Immature natural killer cell (primary cell): ENCODE results near the gene KIF7. TPM values are rescaled to one million over a fixed set of nuclear protein-coding genes. Genes with fewer than 3 reads are reported as not detected.

Source experiments
- DNase-seq, 3 donors: peaks; one replicate each; pipeline ENCODE4 v3.0.0; 2022; ENCODE audit warnings: mixed read lengths in 1 of 3
- H3K27ac Mint-ChIP-seq, 6 donors: one replicate each; pipeline ENCODE4 v1.8.0; 2020; ENCODE audit warnings: mixed read lengths in 6 of 6, mild to moderate bottlenecking in 5 of 6, inconsistent platforms in 4 of 6, moderate library complexity in 3 of 6
- H3K27me3 Mint-ChIP-seq, 3 donors: one replicate each; pipeline ENCODE4 v1.8.0; 2020 to 2021; ENCODE audit warnings: low read depth in 3 of 3, mild to moderate bottlenecking in 3 of 3, mixed read lengths in 3 of 3, moderate library complexity in 3 of 3, inconsistent platforms in 1 of 3
- H3K36me3 Mint-ChIP-seq, 3 donors: one replicate each; pipeline ENCODE4 v1.8.0; 2020; ENCODE audit warnings: mixed read lengths in 3 of 3, inconsistent platforms in 2 of 3, mild to moderate bottlenecking in 2 of 3
- H3K4me1 Mint-ChIP-seq, 2 donors: one replicate each; pipeline ENCODE4 v1.8.0; 2020; ENCODE audit warnings: inconsistent platforms in 2 of 2, mild to moderate bottlenecking in 2 of 2, mixed read lengths in 2 of 2, moderate library complexity in 1 of 2
- H3K4me3 Mint-ChIP-seq, 5 donors: one replicate each; pipeline ENCODE4 v1.8.0; 2020; ENCODE audit warnings: mild to moderate bottlenecking in 5 of 5, mixed read lengths in 5 of 5, inconsistent platforms in 3 of 5, moderate library complexity in 3 of 5
- H3K9me3 Mint-ChIP-seq, 6 donors: one replicate each; pipeline ENCODE4 v1.8.0; 2020; ENCODE audit warnings: mild to moderate bottlenecking in 6 of 6, mixed read lengths in 6 of 6, inconsistent platforms in 4 of 6, moderate library complexity in 3 of 6
- polyA plus RNA-seq, 3 donors: library from polyadenylated mRNA; unstranded; fragments of 300-500 nt; fragmentation: Illumina TruSeq; gene quantifications; one replicate each; pipeline ENCODE4 v1.2.3, GENCODE V29; 2021

KIF7 gene
- polyA plus RNA-seq, 3 donors from 2014 or later: 0.16 TPM; not detected in 2

- DNase-seq: no peak
- Mint-ChIP-seq H3K27me3 (no peaks in the 10 kb centered on the region), H3K4me1 (no peaks in the 10 kb centered on the region), H3K27ac (no peak overlapping the region), H3K4me3 (no peak overlapping the region), H3K9me3 (no peaks in the 10 kb centered on the region), H3K36me3 (peaks cover 0 to 14% (median 8%) of the 10 kb centered on the region in 3 donors)
These were observed 20.3 kb upstream of the KIF7 start for GRCh38 chr15:89675606-89676005.

- no peaks in the 10 kb centered on the region for H3K4me1 Mint-ChIP-seq
- H3K4me3 Mint-ChIP-seq: no peak overlapping the region
These were observed 19.3 kb upstream of the KIF7 start for GRCh38 chr15:89674526-89674925.

GRCh38 chr15:89673165-89673512 is 17.9 kb upstream of the KIF7 start:
- Mint-ChIP-seq H3K27ac (no peak overlapping the region), H3K4me1 (no peaks in the 10 kb centered on the region), H3K9me3 (no peaks in the 10 kb centered on the region), H3K27me3 (peaks cover 0 to 1% (median 0%) of the 10 kb centered on the region in 3 donors), H3K4me3 (no peak overlapping the region), H3K36me3 (peaks cover 0 to 4% (median 4%) of the 10 kb centered on the region in 3 donors)
- no peak for DNase-seq

More at GRCh38 chr15:89674526-89674925, 19.3 kb upstream of the KIF7 start:
- DNase-seq: no peak
- no peaks in the 10 kb centered on the region for H3K9me3 Mint-ChIP-seq
- no peak overlapping the region for H3K27ac Mint-ChIP-seq
- peaks cover 0 to 12% (median 4%) of the 10 kb centered on the region in 3 donors for H3K36me3 Mint-ChIP-seq
- peaks cover 0 to 1% (median 0%) of the 10 kb centered on the region in 3 donors for H3K27me3 Mint-ChIP-seq

- no peak for DNase-seq
- Mint-ChIP-seq H3K4me3 (no peak overlapping the region), H3K36me3 (peaks cover 0 to 4% (median 4%) of the 10 kb centered on the region in 3 donors), H3K9me3 (no peaks in the 10 kb centered on the region), H3K27me3 (peaks cover 0 to 1% (median 0%) of the 10 kb centered on the region in 3 donors), H3K27ac (no peak overlapping the region), H3K4me1 (no peaks in the 10 kb centered on the region)
These were observed 17.2 kb upstream of the KIF7 start for GRCh38 chr15:89672221-89673164.

GRCh38 chr15:89671687-89672086 is 16.4 kb upstream of the KIF7 start:
- Mint-ChIP-seq H3K4me3 (no peak overlapping the region), H3K4me1 (no peaks in the 10 kb centered on the region)
- no peak for DNase-seq

GRCh38 chr15:89670971-89671560 is 15.8 kb upstream of the KIF7 start:
- Mint-ChIP-seq H3K9me3 (no peaks in the 10 kb centered on the region), H3K4me1 (no peaks in the 10 kb centered on the region), H3K27ac (no peak overlapping the region), H3K36me3 (peaks cover 0 to 4% (median 4%) of the 10 kb centered on the region in 3 donors), H3K27me3 (peaks cover 0 to 1% (median 0%) of the 10 kb centered on the region in 3 donors), H3K4me3 (no peak overlapping the region)
- DNase-seq: no peak

More at GRCh38 chr15:89671687-89672086, 16.4 kb upstream of the KIF7 start:
- peaks cover 0 to 1% (median 0%) of the 10 kb centered on the region in 3 donors for H3K27me3 Mint-ChIP-seq
- H3K27ac Mint-ChIP-seq: peak overlapping the region in 1 of 6 donors; percentile 8
- no peaks in the 10 kb centered on the region for H3K9me3 Mint-ChIP-seq
- H3K36me3 Mint-ChIP-seq: peaks cover 0 to 4% (median 4%) of the 10 kb centered on the region in 3 donors

- Mint-ChIP-seq H3K4me1 (peaks cover 1 to 3% of the 10 kb centered on the region in 2 donors), H3K27me3 (peaks cover 0 to 1% (median 0%) of the 10 kb centered on the region in 3 donors), H3K4me3 (no peak overlapping the region), H3K27ac (no peak overlapping the region), H3K9me3 (no peaks in the 10 kb centered on the region), H3K36me3 (peaks cover 0 to 4% (median 4%) of the 10 kb centered on the region in 3 donors)
- no peak for DNase-seq
These were observed 14.7 kb upstream of the KIF7 start for GRCh38 chr15:89669941-89670340.

GRCh38 chr15:89669309-89669865 is 14.1 kb upstream of the KIF7 start:
- no peak overlapping the region for H3K4me3 Mint-ChIP-seq
- H3K36me3 Mint-ChIP-seq: peaks cover 0 to 4% (median 4%) of the 10 kb centered on the region in 3 donors
- peaks cover 5 to 6% of the 10 kb centered on the region in 2 donors for H3K4me1 Mint-ChIP-seq
- H3K9me3 Mint-ChIP-seq: no peaks in the 10 kb centered on the region
- H3K27ac Mint-ChIP-seq: no peak overlapping the region
- no peak for DNase-seq
- peaks cover 0 to 5% (median 1%) of the 10 kb centered on the region in 3 donors for H3K27me3 Mint-ChIP-seq

GRCh38 chr15:89668171-89668570 is 12.9 kb upstream of the KIF7 start:
- Mint-ChIP-seq H3K4me3 (no peak overlapping the region), H3K9me3 (no peaks in the 10 kb centered on the region), H3K27me3 (peaks cover 0 to 6% (median 4%) of the 10 kb centered on the region in 3 donors), H3K36me3 (peaks cover 0 to 4% (median 4%) of the 10 kb centered on the region in 3 donors), H3K4me1 (peaks cover 5 to 6% of the 10 kb centered on the region in 2 donors), H3K27ac (peak overlapping the region in 1 of 6 donors; percentile 3)
- no peak for DNase-seq

GRCh38 chr15:89667706-89667960 is 12.4 kb upstream of the KIF7 start:
- H3K27me3 Mint-ChIP-seq: peaks cover 0 to 6% (median 4%) of the 10 kb centered on the region in 3 donors

GRCh38 chr15:89666858-89667705 is 11.8 kb upstream of the KIF7 start:
- H3K9me3 Mint-ChIP-seq: no peaks in the 10 kb centered on the region
- H3K36me3 Mint-ChIP-seq: peaks cover 0 to 4% (median 0%) of the 10 kb centered on the region in 3 donors
- H3K27me3 Mint-ChIP-seq: peaks cover 0 to 6% (median 4%) of the 10 kb centered on the region in 3 donors
- no peak overlapping the region for H3K4me3 Mint-ChIP-seq
- no peak for DNase-seq
- H3K27ac Mint-ChIP-seq: no peak overlapping the region
- H3K4me1 Mint-ChIP-seq: peaks cover 5 to 6% of the 10 kb centered on the region in 2 donors

More at GRCh38 chr15:89667706-89667960, 12.4 kb upstream of the KIF7 start:
- Mint-ChIP-seq H3K27ac (no peak overlapping the region), H3K36me3 (peaks cover 0 to 4% (median 0%) of the 10 kb centered on the region in 3 donors), H3K4me1 (peaks cover 5 to 6% of the 10 kb centered on the region in 2 donors), H3K4me3 (no peak overlapping the region), H3K9me3 (no peaks in the 10 kb centered on the region)
- no peak for DNase-seq

GRCh38 chr15:89666184-89666857 is 11.1 kb upstream of the KIF7 start:
- H3K27ac Mint-ChIP-seq: no peak overlapping the region
- H3K36me3 Mint-ChIP-seq: peaks cover 0 to 4% (median 0%) of the 10 kb centered on the region in 3 donors
- DNase-seq: no peak
- H3K9me3 Mint-ChIP-seq: no peaks in the 10 kb centered on the region
- H3K4me3 Mint-ChIP-seq: peak overlapping the region in 3 of 5 donors; percentile 4 to 33 (median 26)
- peaks cover 5 to 6% of the 10 kb centered on the region in 2 donors for H3K4me1 Mint-ChIP-seq
- H3K27me3 Mint-ChIP-seq: peaks cover under 1 to 6% (median 4%) of the 10 kb centered on the region in 3 donors
